HG03469 (cell line): Measurements from ENCODE around the gene FRMD4B.
"Not testable (repeated sequence)": the region's sequence is repeated elsewhere in the genome, so short reads cannot be mapped to it uniquely, and the experiment has no call there.

Experiments used
- ATAC-seq: cut with Tn5 transposase; IDR thresholded peaks from one replicate; pipeline ENCODE4 v1.9.1; 2021; ENCODE audit warnings: mild to moderate bottlenecking, moderate library complexity, moderate number of reproducible peaks; ENCODE audit not compliant: unreplicated experiment

FRMD4B gene

DNA sequence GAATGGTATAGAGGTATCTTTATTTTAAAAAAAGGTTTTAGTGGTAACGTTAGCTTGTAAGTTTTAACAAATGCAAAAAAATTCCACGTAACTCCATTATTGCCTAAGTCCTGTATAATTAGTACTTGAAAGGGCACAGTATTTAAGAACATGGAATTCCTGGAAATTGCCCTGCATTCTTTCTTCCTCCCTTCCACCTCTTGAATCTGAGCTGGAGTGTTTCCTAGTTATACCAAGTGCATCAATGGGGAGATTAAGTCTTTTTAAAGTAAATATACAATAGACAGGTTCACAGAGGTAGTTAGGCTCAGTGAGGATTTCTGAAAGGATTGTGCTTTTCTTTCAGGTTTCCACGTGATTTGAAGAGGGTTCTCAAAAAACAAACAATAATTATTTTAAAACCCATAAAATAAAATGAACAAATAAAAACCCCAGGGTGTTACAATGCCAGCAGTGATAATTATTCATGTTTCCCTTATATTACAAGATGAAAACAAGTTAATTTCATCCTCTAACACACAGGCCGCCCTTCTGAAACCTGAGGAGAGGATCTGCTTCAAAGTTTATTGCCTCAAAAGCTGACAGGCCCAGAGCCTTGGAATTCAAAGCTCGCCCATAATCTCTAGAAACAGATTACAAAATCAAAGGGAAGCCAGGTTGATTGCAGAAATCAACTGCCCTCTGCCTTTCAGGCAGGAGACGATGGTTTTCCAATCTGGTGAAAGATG is 134.6 kb downstream of the FRMD4B start:
- ATAC-seq = no peak

DNA sequence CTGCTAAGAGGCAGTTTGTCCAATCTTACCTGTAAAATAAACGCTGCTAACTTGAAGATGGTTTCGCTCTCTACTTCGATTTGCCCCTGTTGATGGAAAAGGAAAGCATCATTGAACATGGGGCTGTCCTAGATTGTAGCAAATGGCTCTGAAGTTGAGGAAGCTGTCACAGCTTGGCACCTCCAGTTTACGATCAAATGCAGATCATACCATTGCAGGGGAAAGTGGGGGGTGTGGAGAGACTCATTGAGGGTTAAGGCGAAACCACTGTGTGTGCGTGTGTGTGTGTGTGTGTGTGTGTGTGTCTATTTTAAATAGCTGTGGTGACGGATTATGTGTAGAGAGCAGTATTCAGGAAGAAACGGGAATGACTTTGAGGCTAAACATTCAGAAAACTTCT is 135.9 kb downstream of the FRMD4B start:
- ATAC-seq = no peak

DNA sequence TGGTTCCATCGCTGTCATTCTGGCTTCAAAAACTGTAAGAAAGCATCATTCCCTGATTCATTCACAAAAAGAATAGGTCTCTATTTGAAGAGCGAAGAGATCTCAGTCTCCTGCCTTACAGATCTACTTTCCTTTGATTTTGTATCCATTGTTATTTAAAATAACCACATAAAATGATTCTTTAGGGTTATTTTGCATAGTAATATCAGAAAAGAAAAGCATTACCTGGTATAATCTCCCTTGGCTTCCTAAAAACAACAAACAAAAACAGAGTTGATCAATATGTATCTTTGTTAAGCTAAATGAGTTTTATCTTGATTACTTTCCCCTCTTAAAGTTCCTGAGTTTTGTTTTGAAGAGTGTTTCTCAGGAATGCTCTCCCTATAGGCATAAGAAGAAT is 136.9 kb downstream of the FRMD4B start:
- no peak for ATAC-seq

DNA sequence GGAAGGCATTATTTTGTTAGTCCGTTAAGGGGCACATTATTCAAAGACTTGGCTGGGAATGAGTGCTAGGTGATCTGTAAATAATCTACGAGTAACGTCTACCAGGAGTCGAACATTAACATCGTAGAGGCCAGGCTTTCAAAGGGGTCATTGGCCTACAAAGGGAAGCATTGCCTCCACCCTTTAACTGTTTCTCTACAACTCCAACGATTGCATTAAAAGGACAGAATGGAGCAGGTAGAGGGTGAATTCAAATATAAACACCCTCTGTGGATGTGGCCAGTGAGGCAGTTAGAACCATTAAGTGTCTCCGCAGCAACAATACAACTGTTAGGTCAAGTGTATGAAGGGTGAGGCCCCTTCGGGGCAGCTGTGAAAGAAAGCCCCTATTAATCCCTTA is 137.5 kb downstream of the FRMD4B start:
- no peak for ATAC-seq

DNA sequence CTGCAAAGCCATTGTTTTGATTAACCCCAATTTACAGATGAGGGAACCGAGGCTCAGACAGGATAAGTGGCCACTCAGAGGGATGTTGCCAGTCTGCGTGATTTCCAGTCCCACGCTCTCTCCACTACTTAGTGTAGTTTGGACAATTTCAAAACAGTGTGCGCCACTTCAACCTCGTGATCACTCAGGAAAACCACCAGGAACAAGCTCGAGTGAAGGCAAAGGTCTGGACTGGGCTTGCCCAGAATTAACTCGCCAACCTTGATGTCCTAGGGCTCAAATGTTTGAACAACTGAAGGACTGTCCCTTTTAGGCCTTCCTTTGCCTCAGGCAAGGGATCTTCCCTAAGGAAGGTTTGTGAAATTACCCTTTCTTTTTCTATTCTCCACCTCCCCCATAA is 139.3 kb downstream of the FRMD4B start:
- no peak for ATAC-seq

DNA sequence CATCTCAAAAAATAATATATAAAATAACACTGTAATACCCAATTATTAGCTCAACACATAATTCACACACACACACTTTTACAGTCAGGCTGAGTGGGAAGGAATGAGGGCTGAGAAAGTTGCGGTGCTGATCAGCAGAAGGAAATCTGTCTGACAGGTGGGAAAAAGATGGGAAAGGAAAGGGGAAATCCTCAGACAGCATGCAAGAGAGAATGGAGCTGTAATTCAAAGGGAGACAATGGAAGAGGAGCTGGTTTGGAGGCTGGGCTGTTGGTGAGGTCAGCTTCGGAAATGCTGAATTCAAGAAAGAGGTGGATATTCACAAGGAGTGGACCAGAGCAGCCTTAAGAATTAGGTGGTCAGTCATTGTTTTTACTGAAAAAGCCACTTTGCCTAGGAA is 141.8 kb downstream of the FRMD4B start:
- no peak for ATAC-seq

DNA sequence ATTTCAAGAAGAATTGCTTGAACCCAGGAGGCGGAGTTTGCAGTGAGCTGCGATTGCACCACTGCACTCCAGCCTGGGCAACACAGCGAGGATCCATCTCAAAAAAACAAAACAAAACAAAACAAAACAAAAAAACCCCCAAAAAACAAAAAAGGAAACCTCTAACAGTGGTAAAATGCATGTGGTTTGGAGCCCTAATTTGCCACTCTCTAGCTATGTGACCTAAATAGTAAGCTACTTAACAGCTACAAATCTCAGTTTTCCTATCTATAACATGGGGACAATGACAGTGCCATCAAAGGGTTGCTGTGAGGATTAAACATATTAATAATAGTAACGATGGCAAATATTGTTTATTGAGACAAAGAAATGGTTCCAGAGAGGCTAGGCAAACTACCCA is 144.1 kb downstream of the FRMD4B start:
- ATAC-seq = no peak

DNA sequence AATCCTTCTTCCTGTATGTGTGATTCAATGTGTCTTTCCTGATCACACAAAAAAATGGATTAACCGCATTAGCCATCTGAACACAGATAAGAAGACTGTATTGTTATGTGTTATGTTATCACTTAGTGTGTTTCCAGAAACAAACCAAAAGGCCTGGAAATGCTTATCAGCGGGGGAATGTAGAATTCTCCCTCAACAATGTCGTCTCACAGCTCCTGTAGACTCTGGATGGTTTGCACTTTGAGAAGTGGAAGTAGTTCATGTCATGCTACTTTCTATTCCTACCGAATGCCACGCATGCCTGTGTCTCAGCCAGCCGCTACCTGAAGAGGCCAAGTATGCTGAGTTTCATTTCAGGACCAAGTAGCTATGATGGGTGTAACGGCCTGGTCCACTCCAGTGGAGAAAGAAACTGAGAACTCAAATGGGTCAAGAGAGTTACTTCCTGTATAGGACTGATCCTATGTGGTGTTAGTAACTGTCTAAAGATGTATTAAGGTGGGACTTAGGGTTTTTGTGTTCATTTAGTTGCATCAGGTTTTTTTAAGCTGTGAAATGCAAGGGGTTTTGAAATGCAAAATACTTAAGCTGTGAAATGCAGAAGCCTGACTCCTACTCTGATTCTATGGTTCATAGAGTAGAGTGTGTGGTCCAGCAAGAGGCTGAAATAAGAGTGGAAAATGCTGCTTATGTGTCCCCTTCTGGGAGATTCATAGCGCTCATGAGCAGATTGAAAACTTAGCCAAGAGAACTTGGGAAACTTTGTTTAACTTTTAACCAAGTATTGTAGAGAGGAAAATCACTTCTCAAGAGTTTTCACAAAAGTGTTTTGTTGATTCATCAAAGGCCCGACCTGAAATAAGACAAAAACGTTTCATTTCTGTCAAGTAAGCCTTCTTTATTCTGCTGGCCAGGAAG is 145.0 kb downstream of the FRMD4B start:
- ATAC-seq = no peak

DNA sequence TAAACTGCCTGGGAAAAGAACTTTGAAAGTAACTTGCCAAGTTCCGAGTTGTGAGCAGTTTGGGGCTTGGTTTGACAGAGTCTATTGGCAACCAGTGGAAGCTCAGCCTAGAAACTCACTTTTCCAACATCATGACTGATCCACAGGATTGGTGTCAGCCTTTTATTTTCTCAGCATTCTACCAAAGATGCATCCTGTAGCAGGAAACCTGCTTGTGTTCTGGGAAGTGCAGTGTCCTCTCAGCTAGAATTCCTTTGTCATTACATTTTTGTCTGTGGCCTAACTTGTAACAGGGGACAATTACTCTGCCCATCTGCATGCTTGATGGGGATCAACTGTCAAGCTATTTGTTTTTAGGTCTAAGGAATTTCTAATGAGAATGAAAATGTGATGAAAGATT is 146.8 kb downstream of the FRMD4B start:
- no peak for ATAC-seq

DNA sequence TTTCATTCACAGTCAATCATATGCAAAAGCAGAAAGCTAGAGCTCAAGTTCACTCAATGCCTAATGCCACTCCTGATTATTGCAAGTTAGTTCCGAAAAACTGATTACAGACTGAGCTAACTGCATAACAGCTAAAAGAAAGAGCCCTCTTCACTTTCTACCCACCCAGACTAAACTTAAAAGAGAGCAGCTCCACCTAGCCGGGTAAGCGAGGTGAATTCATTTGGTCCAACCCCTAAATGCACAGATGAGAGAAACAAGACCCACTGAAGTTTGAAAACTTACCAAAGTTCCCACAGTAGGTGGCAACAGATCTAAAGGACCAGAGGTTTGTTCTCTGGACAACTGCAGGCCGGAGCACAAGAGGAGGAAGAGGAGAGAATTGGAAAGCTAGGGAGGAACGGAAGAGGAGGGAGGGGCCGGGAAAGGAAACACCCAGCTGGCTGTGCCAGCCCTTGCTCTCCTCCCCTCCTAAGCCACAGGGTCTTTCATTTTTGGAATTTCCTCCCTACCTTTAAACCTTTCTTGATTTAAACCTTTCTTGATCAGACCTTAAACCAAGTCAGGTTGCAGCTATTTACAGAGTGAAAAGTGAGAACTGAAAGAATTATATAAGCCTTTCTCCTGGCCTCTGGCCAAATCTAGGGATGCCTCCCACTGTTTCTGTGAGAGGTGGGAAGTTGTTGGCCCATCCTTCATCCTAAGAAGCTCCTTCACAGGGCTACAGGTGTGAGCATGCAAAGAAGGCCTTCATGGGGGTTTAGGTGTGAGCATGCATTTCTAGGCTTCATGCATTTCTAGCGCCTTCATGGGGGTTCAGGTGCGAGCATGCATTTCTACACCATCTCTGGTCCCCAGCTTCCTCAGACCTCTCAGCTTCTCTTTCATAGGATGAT is 148.8 kb downstream of the FRMD4B start:
- no peak for ATAC-seq

DNA sequence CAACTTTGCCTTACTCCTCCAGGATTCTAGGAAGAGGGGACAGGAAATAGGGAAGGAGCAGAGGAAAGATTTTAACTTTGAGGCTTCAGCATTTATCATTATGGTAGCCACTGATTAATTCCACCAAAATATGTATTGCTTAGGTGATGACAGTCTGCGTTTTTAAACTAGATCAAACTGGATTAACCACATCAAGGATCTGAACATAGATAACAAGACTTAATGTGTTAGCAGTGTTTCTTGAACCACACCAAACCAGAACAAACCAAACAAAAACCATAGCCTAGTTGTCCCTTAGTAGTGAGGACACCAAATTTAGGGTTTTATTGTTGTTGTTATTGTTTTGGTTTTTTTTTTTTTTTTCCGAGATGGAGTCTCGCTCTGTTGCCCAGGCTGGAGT is 150.0 kb downstream of the FRMD4B start:
- ATAC-seq = no peak

DNA sequence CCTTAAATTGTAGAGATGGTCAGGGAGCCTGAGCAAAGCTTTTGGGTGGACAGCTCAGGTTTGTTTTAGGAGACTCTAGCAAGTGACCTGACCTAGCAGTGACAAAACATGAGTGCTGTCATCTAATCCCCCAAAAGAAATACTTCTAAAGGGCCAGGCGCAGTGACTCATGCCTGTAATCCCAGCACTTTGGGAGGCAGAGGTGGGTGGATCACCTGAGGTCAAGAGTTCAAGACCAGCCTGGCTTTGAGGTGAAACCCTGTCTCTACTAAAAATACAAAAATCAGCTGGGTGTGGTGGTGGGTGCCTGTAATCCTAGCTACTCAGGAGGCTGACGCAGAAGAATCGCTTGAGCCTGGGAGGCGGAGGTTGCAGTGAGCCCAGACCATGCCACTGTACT is 150.7 kb downstream of the FRMD4B start:
- ATAC-seq = not testable (repeated sequence)

DNA sequence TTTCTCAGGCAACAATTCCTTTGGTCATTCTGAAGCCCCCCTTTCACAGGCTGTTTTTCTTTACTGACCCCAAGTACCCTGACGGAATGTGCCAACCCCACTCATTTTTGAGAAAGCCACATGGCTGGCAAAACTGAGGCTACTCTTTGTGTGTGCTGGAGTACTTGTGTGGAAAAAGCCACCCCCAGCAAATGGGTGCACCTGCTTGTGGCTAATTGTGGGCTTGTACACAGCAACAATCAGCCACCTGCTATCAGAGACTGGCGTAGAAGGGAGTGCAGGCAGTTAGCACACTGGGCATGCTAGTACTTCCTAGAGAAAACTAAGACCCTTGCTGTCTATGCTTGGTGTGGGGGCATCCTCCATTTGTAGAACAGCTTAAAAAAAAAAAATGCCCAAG is 153.4 kb downstream of the FRMD4B start:
- ATAC-seq = no peak

DNA sequence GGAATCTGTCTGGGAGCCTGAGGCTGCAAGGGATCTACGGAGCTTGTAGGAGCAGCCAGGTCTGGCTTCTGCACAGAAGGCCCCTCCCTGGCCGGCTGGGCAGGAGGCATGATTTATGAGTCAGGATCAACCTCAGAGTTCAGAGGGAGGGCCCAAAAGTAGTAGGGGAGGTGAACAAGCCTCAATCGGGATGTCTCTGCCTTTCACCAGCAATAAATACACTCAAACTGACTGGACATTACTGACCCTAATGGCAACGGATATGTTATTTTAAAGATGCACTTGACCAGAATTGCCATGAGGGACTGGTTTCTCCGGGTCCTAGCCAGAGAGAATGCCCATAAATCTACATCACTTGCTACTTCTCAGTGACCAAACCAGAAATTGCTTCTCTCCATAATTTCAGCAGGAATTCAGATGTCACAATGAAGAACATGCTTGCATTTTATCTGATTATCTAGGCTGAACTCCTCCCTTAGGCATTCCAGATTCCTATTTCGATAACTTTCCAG is 153.9 kb downstream of the FRMD4B start:
- no peak for ATAC-seq

DNA sequence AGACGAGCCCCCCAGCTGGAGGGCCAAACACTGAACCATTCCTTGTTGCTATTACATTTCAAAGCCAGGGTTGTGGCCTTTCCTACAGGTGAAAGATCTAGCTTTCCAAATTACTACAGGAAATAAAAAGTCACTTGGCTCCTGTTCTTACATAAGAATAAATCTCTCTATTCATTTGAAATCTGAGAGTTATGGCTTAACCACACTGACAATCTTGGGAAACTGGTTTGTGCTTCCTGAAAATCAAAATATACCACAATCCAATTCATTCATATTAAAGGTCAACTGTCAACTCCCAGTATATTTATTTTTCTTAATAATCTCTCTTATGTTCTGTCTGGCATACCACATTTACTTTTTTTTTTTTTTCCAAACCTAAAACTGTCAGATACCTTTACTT is 159.8 kb downstream of the FRMD4B start:
- no peak for ATAC-seq

DNA sequence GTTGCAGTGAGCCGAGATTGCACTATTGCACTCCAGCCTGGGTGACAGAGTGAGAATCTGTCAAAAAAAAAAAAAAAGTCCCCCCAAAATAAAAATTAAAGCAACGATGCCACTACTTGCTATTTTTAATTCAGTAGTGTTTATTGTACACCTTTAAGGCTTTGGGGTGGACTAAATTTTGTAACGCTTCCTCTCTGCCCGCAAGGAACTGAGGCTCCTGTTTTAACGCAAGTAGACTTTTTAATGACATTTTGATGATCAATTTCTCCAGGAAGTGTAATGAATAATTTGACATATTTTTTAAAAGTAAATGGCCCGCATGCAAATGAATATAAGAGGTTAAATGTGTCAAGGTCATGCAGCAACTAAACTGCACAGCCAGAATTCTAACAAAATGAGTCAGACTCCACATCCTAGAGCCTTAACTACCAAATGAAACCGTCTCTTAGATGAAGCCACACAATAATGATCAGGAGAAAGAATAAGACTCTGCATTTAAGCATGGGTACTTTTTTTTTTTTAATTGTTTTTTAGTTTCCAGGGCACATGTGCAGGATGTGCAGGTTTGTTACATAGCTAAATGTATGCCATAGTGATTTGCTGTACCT is 166.7 kb downstream of the FRMD4B start:
- no peak for ATAC-seq

DNA sequence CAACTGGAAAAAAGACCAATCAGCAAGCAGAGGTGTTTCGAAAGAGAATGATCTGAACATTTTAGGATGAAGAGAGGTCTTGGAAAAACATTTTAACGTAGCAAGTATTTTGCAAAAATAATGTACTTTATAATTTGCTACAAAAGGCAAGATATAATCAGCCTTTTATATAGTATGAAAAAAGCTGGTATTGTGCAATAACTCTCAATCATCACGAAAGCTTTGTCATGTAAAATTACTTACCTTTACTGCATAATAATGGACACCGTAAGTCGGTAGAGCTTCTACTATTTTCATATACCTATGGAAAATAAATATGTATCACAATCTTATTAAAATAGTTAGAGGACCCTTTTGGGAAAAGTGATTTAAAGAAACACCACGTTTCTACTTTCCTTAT is 167.8 kb downstream of the FRMD4B start:
- ATAC-seq = no peak

DNA sequence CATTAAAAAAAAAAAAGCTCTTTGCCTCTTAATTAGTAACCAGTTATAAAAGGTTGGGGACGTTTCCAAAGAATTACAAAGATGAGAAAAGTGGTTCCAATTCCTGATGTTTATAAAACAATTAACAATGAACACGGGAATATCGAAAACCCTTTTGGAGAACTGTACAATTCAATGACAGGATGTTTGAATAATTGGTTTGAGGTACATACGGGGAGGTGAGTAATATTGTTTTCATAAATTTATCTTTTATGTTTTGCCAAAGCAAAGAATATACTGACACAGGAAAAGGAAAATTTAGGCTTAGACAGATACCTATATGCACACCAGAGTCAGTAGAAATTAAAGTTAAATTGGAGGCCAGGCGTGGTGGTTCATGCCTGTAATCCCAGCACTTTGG is 168.9 kb downstream of the FRMD4B start:
- no peak for ATAC-seq

DNA sequence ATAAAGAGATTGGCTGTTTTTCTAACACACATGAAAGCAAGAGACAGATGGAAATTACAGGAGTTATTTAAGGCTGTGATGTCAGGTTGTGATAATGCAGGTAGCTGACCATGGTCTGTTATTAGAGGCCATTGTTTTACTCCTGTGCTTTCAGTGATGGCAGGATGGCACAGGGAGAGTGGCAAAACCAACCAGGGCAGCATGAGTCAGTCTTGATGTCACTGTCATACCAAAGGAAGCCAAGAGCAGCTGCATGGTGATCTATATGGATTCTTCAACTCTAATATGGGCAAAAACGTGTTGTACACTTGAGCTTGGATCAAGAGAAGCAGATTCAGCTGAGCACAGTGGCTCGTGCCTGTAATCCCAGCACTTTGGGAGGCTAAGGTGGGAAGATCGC is 171.6 kb downstream of the FRMD4B start:
- ATAC-seq = no peak

DNA sequence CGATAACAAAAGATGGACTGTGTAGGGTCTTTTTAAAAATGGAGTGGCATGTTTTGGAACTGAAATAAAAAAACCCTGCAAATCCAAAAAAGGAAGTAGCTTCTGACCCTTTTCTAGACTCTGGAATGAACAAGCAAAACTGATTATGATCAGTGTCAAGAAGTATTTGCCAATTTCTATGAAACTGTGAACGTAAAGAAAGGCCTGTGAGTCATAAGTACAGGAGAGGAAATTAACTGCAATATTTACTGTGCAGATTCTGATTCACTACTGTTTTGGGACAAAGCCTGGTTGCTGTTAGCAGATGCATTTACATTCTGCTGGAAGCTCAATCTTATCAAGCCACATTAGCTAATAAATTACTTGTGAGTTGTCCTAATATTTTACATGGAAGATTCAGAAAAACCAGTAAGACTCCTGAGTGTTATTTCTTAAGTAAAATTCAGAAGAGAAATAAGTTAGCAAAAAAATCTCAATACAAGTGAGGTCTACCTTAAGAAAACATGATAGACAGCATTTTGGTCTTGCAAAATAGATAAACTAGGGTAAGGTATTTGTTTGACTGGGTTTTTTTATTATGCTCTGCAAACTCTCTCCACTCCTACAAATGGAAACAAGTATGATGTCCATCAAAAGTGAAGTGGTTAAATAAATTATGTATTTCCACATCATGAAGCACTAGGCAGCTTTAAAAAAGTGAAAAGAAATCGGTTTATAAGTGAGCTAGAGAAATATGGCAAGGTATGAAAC is 173.3 kb downstream of the FRMD4B start:
- no peak for ATAC-seq
